Measurements from ENCODE around the gene TUBB3. TPM values are rescaled to one million over a fixed set of nuclear protein-coding genes. Genes with fewer than 3 reads are reported as not detected.

The TUBB3 gene
- total and polyA plus RNA-seq, 2 of the 8 experiments (the other 6 are each of a cell fraction or from before 2014, with no cell fraction given) = 275 to 393 TPM

DNA sequence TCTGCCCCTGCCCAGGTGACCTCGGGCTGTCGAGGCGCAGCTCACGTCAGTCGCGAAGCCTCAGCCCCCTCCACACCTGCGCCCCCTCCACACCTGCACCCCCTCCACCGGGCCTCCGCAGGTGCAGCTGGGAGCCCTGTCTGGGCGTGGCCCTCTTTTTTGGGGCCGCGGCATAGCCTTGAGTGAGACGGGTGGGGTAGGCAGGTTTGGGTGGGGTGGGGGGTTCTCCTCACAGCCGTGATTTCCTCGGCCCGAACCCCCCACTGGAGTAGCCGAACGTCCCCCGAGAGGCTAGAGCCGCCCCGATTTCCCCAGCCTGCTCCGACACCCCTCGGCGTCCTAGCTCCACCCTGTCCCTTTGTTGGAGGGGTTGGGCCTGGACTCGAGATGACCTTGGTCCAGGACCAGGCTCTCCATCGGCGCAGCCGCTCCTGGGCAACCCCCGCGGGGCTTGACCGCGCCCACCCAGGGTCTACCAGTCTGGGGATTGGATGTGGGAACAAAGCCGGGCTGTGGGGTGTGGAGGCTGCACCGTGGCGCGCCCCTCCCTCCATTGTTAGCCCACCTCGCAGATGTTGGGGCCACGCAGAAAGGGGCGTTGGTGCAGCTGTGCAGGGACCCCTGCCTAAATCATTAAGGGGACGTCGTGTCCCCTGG is 626 bp downstream of the TUBB3 start:
- H2BK12ac ChIP-seq (ENCODE audit: low read depth, low read length) = no peak overlapping the region
- no peak overlapping the region for H3K56ac ChIP-seq (replicated peaks; ENCODE audit: insufficient read length, low read depth, low read length)
- H2BK20ac ChIP-seq (ENCODE audit: low read length) = no peak overlapping the region
- peak overlapping the region in 2 of 4 experiments; percentile 45 to 50; a peak in 2 of 7 replicates for H3K9ac ChIP-seq (replicated peaks in 1 of 4; ENCODE audit: extremely low read depth in 1 of 4, low read depth in 3 of 4, low read length in 3 of 4)
- DNase-seq (ENCODE audit: low read depth in 1 of 2, low spot score in 2 of 2) (peak in 1 of 2 experiments; percentile 81), FAIRE-seq (no peak)
- H3K27ac ChIP-seq (ENCODE audit: low read depth, low read length) = no peak overlapping the region
- no peak overlapping the region for H3K18ac ChIP-seq (ENCODE audit: extremely low read depth, low read length)
- ChIA-PET POLR2A (ENCODE audit: partially characterized antibody) (interaction anchor here (0.7 to 6.5 kb wide), 27 partner anchors 8 to 217 kb away, joined by 3 to 71 read pairs (median 5); partner anchors contain the start of genes DBNDD1, DEF8, SPIRE2 and TCF25), CTCF (ENCODE audit: partially characterized antibody) (interaction anchor here (1.1 to 8.7 kb wide), 4 partner anchors 10 to 107 kb away, joined by 3 to 70 read pairs (median 4); no protein-coding TSS in a partner anchor)
- H4K91ac ChIP-seq (replicated peaks; ENCODE audit: insufficient read length, low read length) = no peak overlapping the region
- no peak overlapping the region for H2BK15ac ChIP-seq (ENCODE audit: low read length)
- peak overlapping the region; percentile 69; the same call in 1 of the 2 replicates for H4K8ac ChIP-seq (ENCODE audit: extremely low read depth, insufficient read depth, low read length)
- H3K14ac ChIP-seq (ENCODE audit: insufficient read length) = no peak overlapping the region
- H4K5ac ChIP-seq (ENCODE audit: insufficient read length, low read depth, low read length) = no peak overlapping the region
- peaks cover 5 to 14% of the 10 kb centered on the region in 2 experiments for H4K20me1 ChIP-seq (replicated peaks in 1 of 2; ENCODE audit: control insufficient read depth in 1 of 2, insufficient read depth in 2 of 2, low read length in 2 of 2)
- H3K27me3 ChIP-seq (replicated peaks in 1 of 4; ENCODE audit: control insufficient read depth in 3 of 4, extremely low read depth in 1 of 4, insufficient read depth in 3 of 4, low read length in 3 of 4) = peaks cover 0 to 18% (median 15%) of the 10 kb centered on the region in 4 experiments; a peak in 6 of 7 replicates
- no peak overlapping the region for H2AFZ ChIP-seq (ENCODE audit: low read length)
- peaks cover 6% of the 10 kb centered on the region; the same call in 1 of the 2 replicates for H3K79me1 ChIP-seq (ENCODE audit: low read depth, low read length)
- H3K23ac ChIP-seq (ENCODE audit: insufficient read length) = no peak overlapping the region
- WGBS, 2 experiments (ENCODE audit: extremely low coverage in 1 of 2, insufficient coverage in 1 of 2, insufficient read length in 1 of 2, insufficient replicate concordance in 2 of 2, low coverage in 1 of 2, low lambda C conversion rate in 2 of 2, missing lambda C conversion rate in 1 of 2) = 1% methylated on average over 26 of the region's 41 CpGs; no CpG with 5 or more reads in 1 of the 2 experiments
- H3K4me2 ChIP-seq (ENCODE audit: insufficient read depth in 1 of 2, low read depth in 2 of 2, low read length in 2 of 2) = peak overlapping the region; percentile 82 to 96
- no peak overlapping the region for H2BK120ac ChIP-seq (replicated peaks; ENCODE audit: low read depth, low read length)
- H3K4me1 ChIP-seq (replicated peaks in 1 of 4; ENCODE audit: control insufficient read depth in 3 of 4, insufficient read depth in 4 of 4, low read length in 3 of 4) = peaks cover 0 to 32% (median 22%) of the 10 kb centered on the region in 4 experiments; a peak in 6 of 7 replicates
- peak overlapping the region; percentile 63 for H3K4ac ChIP-seq (replicated peaks; ENCODE audit: insufficient read length, low read depth, low read length)
- no peak for TF ChIP-seq RAD21 (IDR thresholded peaks at IDR 0.05 in 1 of 2, conservative IDR thresholded peaks at IDR 0.05 in 1 of 2; ENCODE audit: low read depth in 2 of 2, low read length in 2 of 2)
- H3K4me3 ChIP-seq (ENCODE audit: extremely low read depth in 1 of 4, insufficient read depth in 2 of 4, low read depth in 3 of 4, low read length in 4 of 4) = peak overlapping the region; percentile 65 to 95 (median 72)
- H2BK5ac ChIP-seq (ENCODE audit: low read depth, low read length) = no peak overlapping the region; the same call in 1 of the 2 replicates
- no peak overlapping the region for H2AK5ac ChIP-seq (ENCODE audit: low read depth, low read length)
- H3K79me2 ChIP-seq (ENCODE audit: control insufficient read depth in 1 of 2, insufficient read depth in 2 of 2, low read length in 2 of 2) = peaks cover 0 to 5% of the 10 kb centered on the region in 2 experiments; a peak in 2 of 4 replicates
- H3K9me3 ChIP-seq (ENCODE audit: insufficient read depth in 2 of 2, low read depth in 1 of 2, low read length in 1 of 2) = no peaks in the 10 kb centered on the region
- H3K36me3 ChIP-seq (ENCODE audit: control insufficient read depth in 2 of 4, insufficient read depth in 4 of 4, low read length in 3 of 4) = no peaks in the 10 kb centered on the region
- peaks cover 22% of the 10 kb centered on the region for H3K23me2 ChIP-seq (ENCODE audit: low read depth, low read length)
